Neural cell (in vitro differentiated cells): ENCODE measurements around the gene C3orf85.

Source experiments
- EP300 ChIP-seq: fragments of 450-650 bp; conservative IDR thresholded peaks from 2 replicates; pipeline ENCODE4 v1.6.1; 2014; ENCODE audit warnings: antibody characterized with exemption, mild to moderate bottlenecking, moderate library complexity; ENCODE audit not compliant: poor library complexity, severe bottlenecking
- SMC3 ChIP-seq: fragments of 450-650 bp; conservative IDR thresholded peaks from 2 replicates; pipeline ENCODE4 v1.6.1; 2014; ENCODE audit warnings: antibody characterized with exemption, mild to moderate bottlenecking, moderate library complexity; ENCODE audit not compliant: poor library complexity
- TF ChIP-seq, protein P1 (sequence below): fragments of 450-650 bp; IDR thresholded peaks from 2 replicates; pipeline ENCODE4 v1.5.1; 2014; ENCODE audit warnings: antibody characterized with exemption, mild to moderate bottlenecking, moderate library complexity; ENCODE audit not compliant: poor library complexity, severe bottlenecking
- TF ChIP-seq, protein P2 (sequence below): IDR thresholded peaks from 2 replicates; pipeline ENCODE4 v1.6.1; 2012; ENCODE audit warnings: borderline replicate concordance

DNA sequence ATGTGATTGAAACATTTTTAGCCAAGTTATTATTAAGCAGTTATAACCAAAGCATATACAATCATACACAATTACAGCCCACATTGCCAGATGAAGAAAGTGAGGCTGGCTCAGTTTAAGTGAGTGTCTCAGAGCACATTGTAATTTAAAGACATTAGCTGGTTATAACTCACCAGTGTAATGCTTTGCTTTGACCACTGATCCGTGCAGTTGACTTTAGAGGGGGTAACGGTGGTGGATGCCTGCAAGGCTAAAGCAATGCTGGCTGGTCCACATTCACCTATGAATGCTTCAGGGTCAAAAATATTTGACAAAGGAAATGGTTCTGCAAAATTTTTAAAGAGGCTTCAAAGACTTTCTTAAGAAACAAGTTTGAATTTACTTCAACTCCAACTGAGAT is 1.2 kb downstream of the C3orf85 start:
- TF ChIP-seq, protein P1, sequence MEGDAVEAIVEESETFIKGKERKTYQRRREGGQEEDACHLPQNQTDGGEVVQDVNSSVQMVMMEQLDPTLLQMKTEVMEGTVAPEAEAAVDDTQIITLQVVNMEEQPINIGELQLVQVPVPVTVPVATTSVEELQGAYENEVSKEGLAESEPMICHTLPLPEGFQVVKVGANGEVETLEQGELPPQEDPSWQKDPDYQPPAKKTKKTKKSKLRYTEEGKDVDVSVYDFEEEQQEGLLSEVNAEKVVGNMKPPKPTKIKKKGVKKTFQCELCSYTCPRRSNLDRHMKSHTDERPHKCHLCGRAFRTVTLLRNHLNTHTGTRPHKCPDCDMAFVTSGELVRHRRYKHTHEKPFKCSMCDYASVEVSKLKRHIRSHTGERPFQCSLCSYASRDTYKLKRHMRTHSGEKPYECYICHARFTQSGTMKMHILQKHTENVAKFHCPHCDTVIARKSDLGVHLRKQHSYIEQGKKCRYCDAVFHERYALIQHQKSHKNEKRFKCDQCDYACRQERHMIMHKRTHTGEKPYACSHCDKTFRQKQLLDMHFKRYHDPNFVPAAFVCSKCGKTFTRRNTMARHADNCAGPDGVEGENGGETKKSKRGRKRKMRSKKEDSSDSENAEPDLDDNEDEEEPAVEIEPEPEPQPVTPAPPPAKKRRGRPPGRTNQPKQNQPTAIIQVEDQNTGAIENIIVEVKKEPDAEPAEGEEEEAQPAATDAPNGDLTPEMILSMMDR = no peak
- TF ChIP-seq SMC3 (no peak), EP300 (no peak)
- TF ChIP-seq, protein P2, sequence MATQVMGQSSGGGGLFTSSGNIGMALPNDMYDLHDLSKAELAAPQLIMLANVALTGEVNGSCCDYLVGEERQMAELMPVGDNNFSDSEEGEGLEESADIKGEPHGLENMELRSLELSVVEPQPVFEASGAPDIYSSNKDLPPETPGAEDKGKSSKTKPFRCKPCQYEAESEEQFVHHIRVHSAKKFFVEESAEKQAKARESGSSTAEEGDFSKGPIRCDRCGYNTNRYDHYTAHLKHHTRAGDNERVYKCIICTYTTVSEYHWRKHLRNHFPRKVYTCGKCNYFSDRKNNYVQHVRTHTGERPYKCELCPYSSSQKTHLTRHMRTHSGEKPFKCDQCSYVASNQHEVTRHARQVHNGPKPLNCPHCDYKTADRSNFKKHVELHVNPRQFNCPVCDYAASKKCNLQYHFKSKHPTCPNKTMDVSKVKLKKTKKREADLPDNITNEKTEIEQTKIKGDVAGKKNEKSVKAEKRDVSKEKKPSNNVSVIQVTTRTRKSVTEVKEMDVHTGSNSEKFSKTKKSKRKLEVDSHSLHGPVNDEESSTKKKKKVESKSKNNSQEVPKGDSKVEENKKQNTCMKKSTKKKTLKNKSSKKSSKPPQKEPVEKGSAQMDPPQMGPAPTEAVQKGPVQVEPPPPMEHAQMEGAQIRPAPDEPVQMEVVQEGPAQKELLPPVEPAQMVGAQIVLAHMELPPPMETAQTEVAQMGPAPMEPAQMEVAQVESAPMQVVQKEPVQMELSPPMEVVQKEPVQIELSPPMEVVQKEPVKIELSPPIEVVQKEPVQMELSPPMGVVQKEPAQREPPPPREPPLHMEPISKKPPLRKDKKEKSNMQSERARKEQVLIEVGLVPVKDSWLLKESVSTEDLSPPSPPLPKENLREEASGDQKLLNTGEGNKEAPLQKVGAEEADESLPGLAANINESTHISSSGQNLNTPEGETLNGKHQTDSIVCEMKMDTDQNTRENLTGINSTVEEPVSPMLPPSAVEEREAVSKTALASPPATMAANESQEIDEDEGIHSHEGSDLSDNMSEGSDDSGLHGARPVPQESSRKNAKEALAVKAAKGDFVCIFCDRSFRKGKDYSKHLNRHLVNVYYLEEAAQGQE = no peak
